ENCODE data around the gene SAXO2.

DNA sequence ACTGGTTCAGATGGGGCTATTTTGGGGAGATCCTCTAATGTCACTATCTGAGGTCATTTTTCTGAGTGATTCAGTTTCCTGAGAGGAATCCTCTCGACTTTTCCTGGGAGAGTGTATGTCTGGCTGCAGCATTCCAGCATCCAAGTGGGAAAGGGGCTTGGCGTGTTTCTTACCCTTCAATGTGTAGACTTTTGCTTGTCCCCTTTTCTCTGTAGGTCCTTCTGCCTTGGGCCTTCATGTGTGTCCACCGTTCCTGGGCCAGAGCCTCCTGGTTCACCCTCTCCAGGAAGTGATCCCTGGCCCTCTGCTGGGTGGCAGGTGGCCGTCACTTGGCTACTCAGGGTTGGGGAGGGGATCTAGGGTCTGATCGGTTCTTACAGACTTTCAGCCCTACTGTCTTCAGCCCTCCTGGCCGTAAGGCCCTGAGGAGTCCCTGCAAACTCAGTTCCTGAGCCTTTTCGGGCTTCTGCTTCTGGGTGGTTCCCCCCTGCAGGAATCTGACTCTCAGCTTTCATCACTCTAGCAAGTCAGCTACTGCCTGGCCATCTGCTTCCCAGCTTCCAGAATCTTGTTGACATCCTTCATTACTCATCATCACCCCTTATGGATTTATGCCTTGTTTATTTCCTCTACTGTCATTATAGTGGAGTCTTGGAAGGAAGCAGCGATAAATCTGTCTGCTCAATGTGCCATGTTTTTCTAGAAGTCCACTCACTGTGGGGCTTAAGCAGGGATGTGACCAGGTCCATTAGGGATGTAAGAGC lies 50.1 kb downstream of the SAXO2 start:
- TF ChIP-seq, protein P1, sequence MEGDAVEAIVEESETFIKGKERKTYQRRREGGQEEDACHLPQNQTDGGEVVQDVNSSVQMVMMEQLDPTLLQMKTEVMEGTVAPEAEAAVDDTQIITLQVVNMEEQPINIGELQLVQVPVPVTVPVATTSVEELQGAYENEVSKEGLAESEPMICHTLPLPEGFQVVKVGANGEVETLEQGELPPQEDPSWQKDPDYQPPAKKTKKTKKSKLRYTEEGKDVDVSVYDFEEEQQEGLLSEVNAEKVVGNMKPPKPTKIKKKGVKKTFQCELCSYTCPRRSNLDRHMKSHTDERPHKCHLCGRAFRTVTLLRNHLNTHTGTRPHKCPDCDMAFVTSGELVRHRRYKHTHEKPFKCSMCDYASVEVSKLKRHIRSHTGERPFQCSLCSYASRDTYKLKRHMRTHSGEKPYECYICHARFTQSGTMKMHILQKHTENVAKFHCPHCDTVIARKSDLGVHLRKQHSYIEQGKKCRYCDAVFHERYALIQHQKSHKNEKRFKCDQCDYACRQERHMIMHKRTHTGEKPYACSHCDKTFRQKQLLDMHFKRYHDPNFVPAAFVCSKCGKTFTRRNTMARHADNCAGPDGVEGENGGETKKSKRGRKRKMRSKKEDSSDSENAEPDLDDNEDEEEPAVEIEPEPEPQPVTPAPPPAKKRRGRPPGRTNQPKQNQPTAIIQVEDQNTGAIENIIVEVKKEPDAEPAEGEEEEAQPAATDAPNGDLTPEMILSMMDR (IDR thresholded peaks at IDR 0.05 in 4 of 5, conservative IDR thresholded peaks at IDR 0.05 in 1 of 5) = no peak
- TF ChIP-seq POLR2A (IDR thresholded peaks at IDR 0.05) = no peak
